GM18873 (cell line): Measurements from ENCODE around the gene MRPL17.
A peak's percentile ranks its signal among the peaks of the same experiment; 100 is the strongest.

ENCODE experiments used
- ATAC-seq: cut with Tn5 transposase; IDR thresholded peaks from one replicate; pipeline ENCODE4 v1.9.1; 2021; ENCODE audit warnings: mild to moderate bottlenecking, moderate library complexity, moderate number of reproducible peaks; ENCODE audit not compliant: unreplicated experiment, low FRiP score

MRPL17 gene

DNA sequence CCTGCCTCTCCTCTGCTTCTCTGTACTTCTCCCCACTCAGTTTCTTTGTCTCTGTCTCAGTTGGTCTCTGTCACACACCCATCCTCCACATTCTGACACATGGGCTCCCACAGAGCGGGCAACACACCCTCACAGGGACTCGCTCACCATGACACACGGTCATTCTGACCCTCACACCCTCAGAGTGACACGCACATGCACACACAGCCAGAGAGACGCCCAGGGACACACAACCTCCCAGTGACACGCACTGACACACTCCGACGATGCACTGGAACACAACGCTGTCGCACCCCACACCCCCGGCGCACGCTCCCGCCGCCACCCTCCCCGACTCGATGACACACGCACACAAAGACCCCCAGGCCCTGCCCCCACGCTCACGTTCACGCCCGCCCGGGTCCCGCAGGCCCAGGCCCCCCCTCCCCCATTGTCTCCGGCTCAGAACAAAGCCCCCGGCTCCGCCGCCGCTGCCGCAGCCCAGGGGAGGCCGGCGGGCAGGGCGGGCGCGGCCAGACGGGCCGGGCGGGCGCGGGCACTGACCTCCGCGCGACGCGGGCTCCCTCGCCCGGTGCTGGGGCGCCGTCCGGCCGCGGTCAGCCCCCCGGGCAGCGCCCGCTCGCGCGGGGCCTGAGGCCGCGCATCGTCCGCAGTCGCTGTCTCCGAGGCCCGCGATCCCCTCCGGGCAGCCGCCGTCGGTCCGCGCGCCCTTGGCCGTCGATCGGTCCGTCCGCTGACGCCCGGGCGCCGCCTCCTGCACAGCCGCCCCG lies 27.9 kb downstream of the MRPL17 start:
- no peak for ATAC-seq

DNA sequence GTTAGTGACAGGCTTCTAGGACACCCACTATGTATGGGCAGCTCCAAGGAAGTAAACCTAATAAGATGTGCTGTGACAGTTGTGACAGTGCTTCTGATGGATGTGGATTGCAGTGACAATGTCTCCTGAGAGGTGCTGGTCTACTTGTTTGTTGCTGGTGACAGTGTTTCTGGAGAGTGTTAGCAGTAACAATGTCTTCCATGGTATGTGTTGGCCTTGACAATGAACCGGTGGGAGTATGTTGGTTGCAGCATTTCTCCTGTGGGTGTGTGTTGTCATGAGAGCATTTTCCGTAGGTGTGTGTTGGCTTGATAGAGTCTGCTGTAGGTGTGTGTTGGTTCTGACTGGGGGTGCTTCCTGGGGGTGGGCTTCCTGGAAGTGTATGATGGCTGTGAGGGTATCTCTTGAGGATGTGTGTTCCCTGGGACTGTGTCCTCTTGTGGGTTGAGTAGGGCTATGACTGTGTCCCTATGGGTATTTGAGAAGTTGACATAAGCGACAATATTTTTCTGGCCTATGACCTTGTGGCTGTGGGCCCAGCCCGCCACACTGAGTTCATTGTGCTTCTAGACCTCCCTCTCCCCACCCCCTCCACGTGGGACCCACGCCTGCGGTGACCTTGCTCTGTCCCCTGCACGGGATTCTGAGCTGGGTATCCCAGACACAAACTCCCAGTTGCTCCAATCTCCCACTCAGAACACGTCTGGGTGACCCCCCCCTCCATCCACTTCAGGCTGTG lies 28.7 kb downstream of the MRPL17 start:
- no peak for ATAC-seq

DNA sequence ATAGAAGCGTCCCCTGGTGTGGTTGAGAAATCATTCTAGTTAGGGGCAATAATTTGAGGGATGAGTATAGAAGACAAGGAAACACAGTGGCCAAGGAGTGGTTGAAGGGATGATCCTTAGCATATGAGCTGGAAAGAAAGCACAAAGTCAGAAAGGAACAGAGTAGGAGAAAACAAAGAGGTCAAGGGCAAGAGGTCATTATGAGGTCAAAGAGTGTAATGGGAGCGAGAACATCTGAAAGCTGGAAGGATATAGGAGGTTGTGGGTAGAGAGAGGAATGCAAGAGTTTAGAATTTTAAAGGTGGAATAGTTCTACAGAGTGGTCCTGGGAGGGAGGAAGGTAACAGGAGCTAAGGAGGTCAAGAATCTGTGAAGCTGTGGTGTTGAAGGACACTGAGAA lies 29.5 kb downstream of the MRPL17 start:
- ATAC-seq, result no peak

DNA sequence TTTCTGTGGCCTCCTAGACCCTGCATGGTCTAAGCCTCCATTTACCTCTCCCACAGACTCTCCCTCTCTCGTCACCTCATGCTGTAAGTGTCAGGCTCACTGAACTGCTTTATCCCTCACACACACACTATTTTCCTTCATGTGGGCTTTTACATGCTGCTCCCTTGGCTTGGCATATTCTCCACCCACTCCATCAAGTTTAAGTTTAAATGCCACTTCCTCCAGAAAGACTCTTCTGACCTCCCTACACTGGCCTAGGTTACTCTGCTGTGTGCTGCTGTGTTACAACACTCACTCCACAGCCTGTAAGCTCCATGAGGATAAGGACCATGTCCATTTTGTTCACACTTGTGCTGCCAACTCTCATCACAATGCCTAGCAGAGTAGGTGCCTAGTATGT lies 30.0 kb downstream of the MRPL17 start:
- no peak for ATAC-seq

DNA sequence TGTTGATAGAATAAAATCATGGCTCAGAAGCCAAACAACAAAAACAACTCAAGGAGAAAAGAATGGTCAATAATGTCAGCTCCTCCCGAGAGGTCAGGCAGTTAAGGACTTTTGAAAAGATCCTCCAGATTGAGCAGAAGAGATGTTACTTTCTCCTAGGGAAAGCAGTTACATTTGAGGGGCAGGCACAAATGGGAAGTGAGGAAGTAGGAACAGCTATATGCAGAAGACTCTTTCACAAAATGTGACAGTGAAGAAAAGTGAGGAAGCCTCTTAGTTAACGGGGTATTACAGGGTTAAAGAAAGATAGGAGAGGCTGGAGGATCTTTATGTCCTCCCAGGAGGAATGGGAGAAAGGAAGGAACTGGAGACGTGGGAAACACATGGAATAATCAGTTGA lies 31.0 kb downstream of the MRPL17 start:
- no peak for ATAC-seq

DNA sequence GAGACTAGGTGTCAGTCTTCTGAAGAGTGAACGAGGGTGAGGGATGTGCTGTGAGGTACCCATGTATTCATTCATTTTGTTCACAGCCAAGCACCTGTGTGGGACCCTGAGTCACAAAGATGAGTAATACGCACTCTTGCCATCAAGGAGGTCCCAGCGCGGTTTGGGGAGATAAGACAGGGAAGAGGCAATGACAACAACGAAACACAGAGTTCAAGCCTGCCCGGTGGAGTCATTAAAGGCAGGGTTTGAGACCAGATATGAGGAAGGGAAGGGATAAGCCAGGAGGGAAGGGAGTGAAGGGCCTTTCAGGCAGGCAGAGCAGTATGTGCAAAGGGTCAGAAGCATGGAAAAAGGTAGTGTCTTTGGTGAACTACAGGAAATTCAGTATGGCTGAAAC lies 32.2 kb downstream of the MRPL17 start:
- ATAC-seq, result no peak

DNA sequence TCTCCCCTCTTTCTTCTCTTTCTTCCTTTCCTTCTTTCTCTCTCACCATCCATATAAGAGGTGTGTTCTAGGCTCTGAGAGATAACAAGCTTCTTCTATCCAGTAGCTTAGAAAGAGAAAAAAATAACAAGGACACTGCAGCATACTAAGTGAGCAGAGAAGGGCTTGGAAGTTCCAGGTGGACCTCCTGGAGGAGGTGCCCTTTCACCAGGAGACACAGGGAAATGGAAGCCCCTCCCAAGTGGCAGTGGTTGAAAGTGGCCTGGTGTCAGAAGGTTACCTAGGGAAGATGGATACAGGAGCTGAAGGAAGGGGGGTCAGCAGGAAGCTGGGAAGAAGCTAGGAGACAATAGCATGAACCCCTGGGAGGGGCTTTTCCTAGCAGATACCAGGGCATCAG lies 33.0 kb downstream of the MRPL17 start:
- no peak for ATAC-seq

DNA sequence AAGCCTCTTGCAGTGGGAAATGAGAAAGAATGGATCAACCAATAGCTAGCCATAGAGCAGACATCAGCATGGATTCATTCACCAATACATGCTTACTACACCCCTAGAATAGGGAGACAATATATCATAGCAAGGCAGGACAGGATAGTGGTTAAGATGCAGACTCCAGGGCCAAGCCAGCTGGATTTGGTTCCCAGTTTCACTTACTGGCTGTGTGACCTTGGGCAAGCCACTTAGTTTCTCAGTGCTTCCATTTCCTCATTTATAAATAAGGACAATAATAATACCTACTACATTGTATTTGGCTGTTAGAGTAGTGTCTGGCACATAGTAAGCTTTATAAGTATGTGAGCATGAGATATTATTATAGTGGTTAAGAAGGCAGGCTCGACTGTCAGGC lies 34.6 kb downstream of the MRPL17 start:
- ATAC-seq, result no peak

DNA sequence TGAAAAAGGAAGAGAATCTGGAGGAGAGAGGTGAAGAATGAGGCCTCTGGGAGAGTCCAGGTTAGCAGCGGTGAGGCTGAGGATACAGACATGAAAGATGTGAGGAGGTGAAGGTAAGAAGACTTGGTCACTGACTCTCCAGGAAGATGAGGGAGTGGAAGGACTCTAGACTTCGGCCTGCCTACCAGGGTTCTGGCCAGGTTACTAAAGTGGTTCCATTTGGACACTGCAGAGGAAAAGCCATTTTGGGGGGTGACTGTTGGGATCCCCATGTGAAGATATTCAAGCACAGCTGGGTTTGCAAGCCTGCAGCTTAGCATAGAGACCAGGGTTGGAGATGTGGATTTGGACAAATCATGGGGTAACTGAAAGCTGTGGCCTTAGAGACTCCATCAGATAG lies 35.3 kb downstream of the MRPL17 start:
- ATAC-seq, result no peak

DNA sequence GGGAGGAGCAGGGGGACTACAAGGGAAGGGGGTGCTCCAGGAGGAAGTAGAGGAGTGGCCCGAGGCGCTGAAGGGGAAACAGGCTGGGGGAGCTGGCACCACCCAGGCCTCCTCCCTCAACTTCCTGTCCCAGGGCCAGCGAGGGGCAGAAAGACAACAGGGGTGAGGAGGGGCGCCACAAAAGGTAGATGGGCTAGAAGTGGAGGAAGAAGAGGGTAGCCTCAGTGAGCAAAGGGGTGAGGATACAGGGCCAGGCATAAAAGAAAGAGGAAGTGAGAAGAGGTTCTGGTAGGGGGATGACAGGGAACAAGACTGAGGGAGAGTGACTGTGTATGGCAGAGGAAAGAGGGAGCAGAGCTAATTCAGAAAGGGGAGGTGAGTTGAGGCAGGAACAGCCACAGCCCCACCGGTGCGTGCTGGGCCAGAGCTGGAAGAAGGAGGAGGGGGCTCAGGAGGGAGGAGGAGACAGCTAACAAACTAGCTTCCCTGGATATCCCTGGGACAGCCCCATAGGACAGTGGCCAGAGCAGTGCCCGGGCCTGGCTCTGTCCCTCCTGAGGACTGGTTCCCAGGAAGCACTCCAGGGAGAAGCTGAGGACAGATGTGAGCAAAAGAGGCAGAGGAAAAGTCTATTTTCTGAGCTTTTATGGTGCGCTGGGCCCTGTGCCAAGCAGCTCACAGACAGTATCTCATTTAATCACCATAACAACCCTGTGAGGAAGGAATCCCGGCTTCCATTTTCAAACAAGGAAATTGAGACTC lies 36.0 kb downstream of the MRPL17 start:
- ATAC-seq, result peak; percentile 88

DNA sequence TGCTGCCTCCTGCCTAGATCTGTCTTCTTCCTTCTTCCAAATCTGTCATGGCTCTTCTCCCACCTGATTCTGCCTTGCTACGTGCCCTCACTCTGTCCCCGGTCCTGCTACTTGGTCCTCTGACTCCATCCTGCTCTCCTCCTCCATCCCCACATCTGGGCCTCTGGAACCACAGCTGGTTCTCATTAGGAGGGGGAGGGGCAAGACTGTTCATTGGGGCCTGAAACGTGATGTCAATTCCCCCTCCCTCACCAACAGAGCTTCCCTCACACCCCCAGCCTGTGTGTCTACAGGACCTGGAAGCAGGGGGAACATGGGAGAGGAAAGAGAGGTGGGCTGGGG lies 36.6 kb downstream of the MRPL17 start:
- no peak for ATAC-seq

DNA sequence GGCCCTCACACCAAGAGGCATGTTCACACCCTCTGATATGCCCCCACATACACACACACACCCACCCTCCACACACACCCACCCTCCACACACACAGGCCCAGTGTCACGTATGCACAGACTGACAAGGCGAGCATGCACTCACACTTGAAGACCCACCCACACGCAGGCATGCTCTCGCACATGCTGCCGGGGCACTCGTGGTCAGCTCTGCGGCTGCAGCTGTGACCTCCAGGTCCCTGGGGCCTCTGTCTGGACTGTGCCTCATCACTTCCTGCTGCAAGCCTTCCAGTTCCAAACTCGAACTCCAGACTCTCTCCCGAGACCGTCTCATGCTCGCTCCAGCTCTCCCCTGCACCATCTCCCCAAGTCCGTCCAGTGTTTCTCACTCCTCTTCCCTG lies 37.1 kb downstream of the MRPL17 start:
- ATAC-seq, result no peak

DNA sequence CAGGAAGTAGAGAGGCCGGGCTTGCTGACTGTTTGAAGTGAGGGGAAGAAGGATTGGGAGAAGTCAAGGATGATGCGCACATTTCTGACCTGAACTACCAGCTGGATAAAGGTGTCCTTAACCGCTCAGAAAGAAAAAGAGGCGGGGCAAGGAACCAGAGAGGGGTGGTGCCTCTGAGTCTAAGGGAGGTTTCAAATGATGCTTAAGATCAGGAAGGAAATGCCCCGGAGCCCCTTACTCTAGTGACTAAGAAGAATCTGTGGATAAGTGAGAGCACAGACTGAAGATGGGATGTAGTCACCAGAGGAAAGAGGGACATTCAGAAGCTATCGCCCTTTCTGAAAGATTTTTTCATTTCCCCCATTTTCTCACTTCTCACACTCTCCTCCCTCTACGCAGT lies 40.2 kb downstream of the MRPL17 start:
- no peak for ATAC-seq

DNA sequence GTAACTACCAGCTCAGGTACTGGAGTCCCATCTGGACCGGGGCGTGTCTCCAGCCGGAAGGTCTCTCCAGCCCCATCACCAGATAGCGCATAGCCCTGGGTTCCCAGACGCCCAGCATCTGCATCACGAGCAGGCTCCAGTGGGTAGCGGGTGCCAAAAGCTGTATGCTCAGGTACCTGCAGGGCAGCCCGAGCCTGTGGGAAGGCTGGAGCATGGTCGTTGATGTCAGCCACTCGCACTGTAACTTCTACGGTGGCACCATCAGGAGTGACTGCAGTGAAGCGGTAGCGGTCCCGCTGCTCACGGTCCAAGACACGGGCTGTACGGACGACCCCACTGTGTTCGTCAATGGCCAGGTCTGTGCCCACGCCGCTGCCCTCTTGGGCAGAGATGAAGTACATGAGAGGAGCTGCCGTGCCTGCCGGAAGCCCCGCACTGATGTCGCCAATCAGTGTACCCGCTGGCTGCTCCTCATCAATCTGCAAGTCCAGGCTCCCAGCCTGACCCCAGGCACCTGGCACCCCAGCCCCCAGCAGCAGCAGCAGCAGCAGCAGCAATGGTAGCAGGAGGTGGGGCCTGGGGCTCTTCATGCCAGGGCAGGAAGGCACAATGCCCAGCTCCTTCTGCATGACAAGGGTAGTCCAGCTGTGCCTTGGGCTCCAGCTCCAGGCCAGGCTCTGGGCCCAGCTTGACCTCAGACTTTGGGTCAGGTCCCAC lies 42.0 kb downstream of the MRPL17 start:
- ATAC-seq, result no peak

DNA sequence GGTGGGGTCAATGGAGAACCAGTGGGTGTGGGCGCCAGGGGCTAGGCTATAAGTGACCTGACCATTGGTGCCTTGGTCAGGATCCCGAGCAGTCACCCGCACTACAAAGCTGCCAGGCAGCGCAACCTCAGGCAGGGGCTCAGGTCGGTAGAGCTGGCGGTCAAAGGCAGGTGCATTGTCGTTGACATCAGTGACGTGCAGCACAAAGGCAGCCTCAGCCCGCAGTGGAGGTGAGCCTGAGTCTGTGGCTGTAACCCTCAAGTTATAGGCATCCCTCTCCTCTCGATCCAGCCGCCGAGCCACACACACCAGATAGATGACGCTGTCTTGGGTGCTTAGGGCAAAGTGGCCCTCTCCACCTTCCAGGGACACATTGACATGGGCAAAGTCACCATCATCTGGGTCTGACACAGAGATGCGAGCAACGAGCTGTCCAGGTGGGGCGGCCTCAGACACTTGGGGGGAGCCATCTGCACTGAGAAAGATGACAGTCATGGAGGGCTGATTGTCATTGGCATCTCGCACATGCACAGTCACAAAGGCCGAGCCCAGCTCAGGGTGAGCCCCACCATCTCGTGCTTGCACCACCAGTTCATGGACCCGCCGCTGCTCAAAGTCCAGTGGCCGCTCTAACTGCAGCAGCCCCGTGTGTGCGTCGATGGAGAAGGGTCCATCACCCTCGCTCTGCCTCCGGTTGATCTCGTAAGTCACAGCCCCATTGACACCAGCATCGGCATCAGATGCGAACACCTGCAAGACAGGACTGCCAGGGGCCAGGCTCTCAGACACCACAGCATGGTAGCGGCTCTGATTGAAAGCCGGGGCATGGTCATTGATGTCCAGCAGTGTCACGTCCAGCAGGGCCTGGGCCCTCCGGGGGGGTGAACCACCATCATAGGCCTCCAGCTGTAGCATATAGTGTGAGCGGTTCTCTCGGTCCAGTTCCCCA lies 42.8 kb downstream of the MRPL17 start:
- no peak for ATAC-seq

DNA sequence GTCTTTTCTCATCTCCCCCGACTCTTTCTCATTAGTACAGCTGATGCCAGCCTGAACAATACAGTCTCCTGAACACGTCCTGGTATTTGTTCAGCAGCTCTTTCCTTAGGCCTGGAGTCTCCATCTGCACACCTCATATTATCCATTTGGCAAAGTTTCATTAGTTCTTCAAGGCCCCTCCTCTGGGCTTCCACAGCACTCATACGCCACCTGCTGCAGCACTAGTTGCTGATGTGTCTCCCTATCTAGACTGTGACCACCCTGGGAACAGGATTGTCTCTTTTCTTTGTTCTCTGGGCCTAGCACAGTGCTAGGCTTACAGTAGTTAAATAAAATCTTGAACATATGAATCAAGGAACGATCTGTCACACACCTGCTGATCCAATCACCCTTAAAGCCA lies 44.7 kb downstream of the MRPL17 start:
- no peak for ATAC-seq

DNA sequence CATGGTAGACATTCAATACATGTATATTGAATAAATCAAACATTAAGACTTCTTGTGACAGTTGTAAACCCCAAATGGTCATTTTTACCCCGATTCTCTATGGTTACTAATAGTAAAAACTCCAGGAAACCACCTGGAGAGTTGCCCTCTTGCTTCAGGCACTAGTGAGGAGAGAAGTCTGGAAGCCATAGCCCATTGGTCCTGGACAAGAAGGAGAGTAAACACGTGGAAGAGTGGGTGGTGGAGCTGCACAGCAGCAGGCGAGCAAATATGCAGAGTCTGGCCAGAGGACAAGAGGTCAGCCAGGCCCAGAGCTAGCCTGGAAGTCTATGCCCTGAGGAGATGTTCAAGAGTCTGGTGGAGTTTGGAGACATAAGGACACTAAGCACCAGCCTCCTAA lies 45.3 kb downstream of the MRPL17 start:
- no peak for ATAC-seq

DNA sequence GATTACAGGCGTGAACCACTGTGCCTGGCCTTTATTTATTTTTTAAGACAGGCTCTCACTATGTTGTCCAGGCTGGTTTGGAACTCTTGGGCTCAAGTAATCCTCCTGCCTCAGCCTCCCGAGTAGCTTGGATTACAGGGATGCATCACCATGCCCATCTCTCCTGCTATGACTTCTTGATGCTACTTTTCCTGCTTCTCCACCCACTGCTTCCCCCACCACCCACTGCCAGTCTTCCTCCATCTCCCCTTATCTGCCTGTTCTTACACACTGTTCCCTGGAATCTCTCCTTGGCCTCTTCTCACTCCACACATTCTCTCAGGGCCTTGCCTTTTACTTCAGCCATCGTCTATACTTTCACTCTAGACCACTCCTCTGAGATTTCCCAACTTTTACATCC lies 46.7 kb downstream of the MRPL17 start:
- ATAC-seq, result no peak

DNA sequence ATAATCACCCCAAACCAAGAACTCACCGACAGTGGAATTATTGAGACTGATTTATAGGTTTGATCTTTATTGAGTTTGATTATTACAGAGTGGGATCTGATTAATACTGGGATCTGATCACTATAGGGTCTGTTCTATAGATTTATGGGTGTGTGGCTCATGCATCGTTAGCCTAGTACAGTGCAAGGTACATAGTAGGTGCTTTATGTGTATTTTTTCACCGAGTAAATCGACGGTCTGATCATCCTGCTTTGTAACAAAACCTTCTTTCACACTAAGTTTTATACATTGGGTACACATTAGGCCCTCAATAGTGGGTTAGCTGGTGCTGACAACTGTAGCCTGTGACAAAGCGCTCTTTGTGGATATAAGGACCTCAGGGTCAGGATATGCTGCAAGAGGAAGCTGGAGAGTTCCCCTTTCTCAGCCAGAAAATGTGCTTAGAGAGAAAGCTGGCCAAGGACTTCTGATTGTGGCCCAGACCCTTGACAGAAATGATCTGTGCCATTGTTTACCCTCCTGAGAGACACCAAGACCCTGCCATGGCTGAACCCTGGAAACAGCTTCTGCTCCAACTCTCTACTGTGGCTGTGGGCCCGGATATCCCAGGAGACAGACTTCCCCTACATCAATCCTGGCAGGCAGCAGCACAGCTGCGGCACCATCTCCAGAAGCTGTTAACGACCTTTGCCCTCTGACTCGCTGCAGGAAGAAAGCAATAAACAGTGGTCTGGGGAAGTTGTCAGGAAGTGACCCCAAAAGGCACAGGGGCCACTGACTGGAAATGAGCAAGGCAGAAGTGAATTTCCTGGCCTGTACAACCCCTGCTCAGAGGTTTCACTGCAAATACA lies 47.8 kb downstream of the MRPL17 start:
- no peak for ATAC-seq
